ENCODE data around the gene PTPA. TPM values are rescaled to one million over a fixed set of nuclear protein-coding genes. Genes with fewer than 3 reads are reported as not detected.

PTPA gene
- total and polyA plus RNA-seq, 10 of the 15 experiments (the other 5 are each of a cell fraction or from before 2014, with no cell fraction given), result 1.6 to 111 (median 55.1) TPM

- ChIA-PET RAD21 (ENCODE audit: unreplicated experiment) (no interaction called here), SMC1A (ENCODE audit: uncharacterized antibody, unreplicated experiment) (no interaction called here), CTCF (interaction anchor here (2.0 kb wide), 3 partner anchors 9 to 35 kb away, joined by 6 read pairs; no protein-coding TSS in a partner anchor), POLR2A (interaction anchor here (1.7 kb wide), 1 partner anchor 9 kb away, joined by 4 read pairs; no protein-coding TSS in a partner anchor)
- Histone ChIP-seq H3K4me2 (ENCODE audit: control insufficient read depth, insufficient read depth) (no peak overlapping the region), H2AFZ (ENCODE audit: control insufficient read depth, low read depth, low read length) (no peak overlapping the region), H3K4me1 (ENCODE audit: control insufficient read depth, insufficient read depth, low read length) (no peaks in the 10 kb centered on the region), H3K4me3 (no peak overlapping the region), H3K79me2 (ENCODE audit: control insufficient read depth, insufficient read depth, low read length) (no peaks in the 10 kb centered on the region), H3K9ac (ENCODE audit: control insufficient read depth, insufficient read depth, low read length) (no peak overlapping the region), H3K27me3 (replicated peaks in 1 of 2; ENCODE audit: control insufficient read depth in 2 of 2, insufficient read depth in 2 of 2, low read length in 1 of 2) (no peaks in the 10 kb centered on the region; a peak in 1 of 4 replicates), H3K27ac (ENCODE audit: control insufficient read depth, insufficient read depth) (no peak overlapping the region), H3K9me3 (replicated peaks; ENCODE audit: control insufficient read depth, insufficient read depth, low read length) (no peaks in the 10 kb centered on the region), H3K36me3 (ENCODE audit: control insufficient read depth in 2 of 2, insufficient read depth in 2 of 2, low read length in 1 of 2) (no peaks in the 10 kb centered on the region), H4K20me1 (ENCODE audit: control insufficient read depth, insufficient read depth) (no peaks in the 10 kb centered on the region)
- FAIRE-seq (no peak), ATAC-seq (no peak), DNase-seq (ENCODE audit: low read depth, low spot score) (no peak)
- intact Hi-C loops (cut with micrococcal nuclease; ENCODE audit: unreplicated experiment), result no loop called here
- no TSS peak for BruUV-seq (replicated peaks)
- in situ Hi-C loops (cut with MboI), result no loop called here
- WGBS (ENCODE audit: insufficient coverage, insufficient replicate concordance, low lambda C conversion rate, missing lambda C conversion rate), result 52% methylated on average over 11 of the region's 11 CpGs
- TF ChIP-seq BHLHE40 (IDR thresholded peaks at IDR 0.05; ENCODE audit: borderline replicate concordance in 1 of 2, low read depth in 2 of 2, low read length in 1 of 2) (no peak), MEF2B (IDR thresholded peaks at IDR 0.05; ENCODE audit: partially characterized antibody, poor library complexity, severe bottlenecking) (no peak), ZNF207 (IDR thresholded peaks at IDR 0.05; ENCODE audit: borderline replicate concordance) (no peak), CHD1 (IDR thresholded peaks at IDR 0.05; ENCODE audit: low read depth, low read length) (no peak), REST (IDR thresholded peaks at IDR 0.05; ENCODE audit: low read depth, low read length) (no peak), BACH1 (IDR thresholded peaks at IDR 0.05; ENCODE audit: borderline replicate concordance) (no peak), ZBTB33 (IDR thresholded peaks at IDR 0.05) (no peak), ATF3 (IDR thresholded peaks at IDR 0.05; ENCODE audit: borderline replicate concordance, extremely low read depth, low read depth, low read length) (no peak), IRF3 (IDR thresholded peaks at IDR 0.05) (no peak), ZNF622 (IDR thresholded peaks at IDR 0.05) (no peak), IKZF1 (conservative IDR thresholded peaks at IDR 0.05) (no peak), ZNF592 (IDR thresholded peaks at IDR 0.05) (no peak)
These were observed 7.2 kb upstream of the PTPA start for GRCh38 chr9:129104051-129104450.
